ENCODE measurements around the gene TPO.

The TPO gene

DNA sequence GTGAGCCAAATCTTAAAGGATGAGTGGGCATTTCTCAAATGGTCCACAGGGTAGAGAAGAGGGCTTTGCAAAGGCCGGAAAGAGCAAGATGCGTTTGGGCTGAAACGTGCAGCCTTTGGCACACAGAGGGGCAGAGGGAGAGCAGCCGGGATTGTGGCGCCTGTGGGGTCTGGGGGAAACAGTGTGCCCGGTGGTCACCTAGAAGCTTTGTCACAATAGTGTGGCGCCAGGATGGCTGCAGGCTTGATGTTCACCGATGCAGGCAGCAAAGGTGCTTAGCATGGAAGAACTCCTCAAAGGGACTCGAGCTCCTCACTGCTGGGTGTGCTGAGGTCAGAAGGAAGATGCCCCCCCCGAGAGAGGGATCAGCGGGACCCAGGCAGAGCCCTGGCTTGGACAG, 23.8 kb downstream of the TPO start:
- H3K27me3 Mint-ChIP-seq, result no peaks in the 10 kb centered on the region
- ATAC-seq (replicated peaks; ENCODE audit: extremely low read depth, poor library complexity, severe bottlenecking) (no peak), DNase-seq (ENCODE audit: low spot score in 2 of 2) (no peak)
- no peak overlapping the region for H3K27ac Mint-ChIP-seq (ENCODE audit: low read depth)
- no peaks in the 10 kb centered on the region for H3K36me3 Mint-ChIP-seq (ENCODE audit: insufficient read depth)
- no peaks in the 10 kb centered on the region for H3K9me3 Mint-ChIP-seq
- no peak overlapping the region for H3K4me3 Mint-ChIP-seq
- H3K4me1 Mint-ChIP-seq, result no peaks in the 10 kb centered on the region

DNA sequence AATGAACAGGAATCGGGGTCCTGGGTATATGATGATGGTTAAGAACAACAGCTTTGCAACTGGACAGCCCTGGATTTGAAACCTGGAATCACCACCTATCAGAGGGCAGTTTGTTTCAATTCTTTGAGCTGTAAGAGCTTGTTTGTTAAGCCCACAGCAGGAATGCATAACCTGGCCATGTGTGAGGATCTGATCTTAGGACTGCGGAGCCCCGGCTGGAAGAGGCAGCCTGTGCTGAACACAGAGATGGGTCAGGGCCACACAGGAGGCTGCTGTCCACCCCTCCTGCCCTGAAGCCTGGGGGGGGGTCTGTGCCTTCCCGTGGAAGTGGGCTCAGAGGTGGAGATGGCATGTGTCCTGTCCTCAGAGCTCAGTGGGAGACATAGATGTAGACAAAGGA, 24.3 kb downstream of the TPO start:
- Mint-ChIP-seq H3K36me3 (ENCODE audit: insufficient read depth) (no peaks in the 10 kb centered on the region), H3K4me3 (no peak overlapping the region), H3K9me3 (no peaks in the 10 kb centered on the region), H3K27ac (ENCODE audit: low read depth) (no peak overlapping the region), H3K27me3 (no peaks in the 10 kb centered on the region), H3K4me1 (no peaks in the 10 kb centered on the region)
- ATAC-seq (replicated peaks; ENCODE audit: extremely low read depth, poor library complexity, severe bottlenecking) (no peak), DNase-seq (ENCODE audit: low spot score in 2 of 2) (no peak)

DNA sequence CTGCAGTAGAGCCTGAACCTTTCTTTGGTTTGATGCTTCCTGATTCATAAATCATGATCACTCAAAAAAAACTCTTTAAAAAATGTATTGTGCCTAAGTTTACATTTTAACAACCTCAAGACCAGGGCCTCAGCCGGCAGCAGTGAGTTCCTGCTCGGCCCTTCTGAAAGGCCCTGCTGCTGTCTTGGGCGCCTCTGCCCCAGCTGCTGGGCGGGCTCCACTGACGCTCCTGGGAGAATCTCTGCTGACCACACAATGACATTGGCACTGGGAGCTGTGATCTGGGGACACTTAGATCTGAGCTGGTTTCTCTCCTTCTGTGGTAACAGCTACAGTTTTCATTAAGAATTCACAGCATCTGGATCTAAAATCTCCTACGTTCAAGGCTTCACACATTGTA, 25.7 kb downstream of the TPO start:
- no peaks in the 10 kb centered on the region for H3K4me1 Mint-ChIP-seq
- H3K27me3 Mint-ChIP-seq, result no peaks in the 10 kb centered on the region
- no peak overlapping the region for H3K4me3 Mint-ChIP-seq
- DNase-seq (ENCODE audit: low spot score in 2 of 2) (no peak), ATAC-seq (replicated peaks; ENCODE audit: extremely low read depth, poor library complexity, severe bottlenecking) (no peak)
- no peaks in the 10 kb centered on the region for H3K9me3 Mint-ChIP-seq
- no peaks in the 10 kb centered on the region for H3K36me3 Mint-ChIP-seq (ENCODE audit: insufficient read depth)
- H3K27ac Mint-ChIP-seq (ENCODE audit: low read depth), result no peak overlapping the region

DNA sequence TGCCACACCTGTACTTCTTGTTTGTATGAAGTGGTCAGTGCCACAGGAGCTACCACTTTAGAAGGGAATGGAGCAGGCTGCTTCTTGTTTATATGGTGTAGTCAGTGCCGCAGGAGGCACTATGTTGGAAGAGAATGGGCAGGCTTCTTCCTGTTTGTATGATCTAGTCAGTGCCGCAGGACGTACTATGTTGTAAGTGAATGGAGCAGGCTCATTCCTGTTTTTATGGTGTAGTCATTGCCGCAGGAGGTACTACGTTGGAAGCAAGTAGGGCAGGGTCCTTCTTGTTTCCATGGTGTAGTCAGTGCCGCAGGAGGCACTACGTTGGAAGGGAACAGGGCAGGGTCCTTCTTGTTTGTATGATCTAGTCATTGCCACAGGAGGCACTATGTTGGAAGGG, 27.3 kb downstream of the TPO start:
- H3K4me3 Mint-ChIP-seq, result no peak overlapping the region
- no peak for ATAC-seq (replicated peaks; ENCODE audit: extremely low read depth, poor library complexity, severe bottlenecking)
- no peaks in the 10 kb centered on the region for H3K4me1 Mint-ChIP-seq
- no peaks in the 10 kb centered on the region for H3K27me3 Mint-ChIP-seq
- H3K9me3 Mint-ChIP-seq, result no peaks in the 10 kb centered on the region
- H3K27ac Mint-ChIP-seq (ENCODE audit: low read depth), result no peak overlapping the region
- DNase-seq (ENCODE audit: low spot score in 2 of 2), result no peak
- H3K36me3 Mint-ChIP-seq (ENCODE audit: insufficient read depth), result no peaks in the 10 kb centered on the region

DNA sequence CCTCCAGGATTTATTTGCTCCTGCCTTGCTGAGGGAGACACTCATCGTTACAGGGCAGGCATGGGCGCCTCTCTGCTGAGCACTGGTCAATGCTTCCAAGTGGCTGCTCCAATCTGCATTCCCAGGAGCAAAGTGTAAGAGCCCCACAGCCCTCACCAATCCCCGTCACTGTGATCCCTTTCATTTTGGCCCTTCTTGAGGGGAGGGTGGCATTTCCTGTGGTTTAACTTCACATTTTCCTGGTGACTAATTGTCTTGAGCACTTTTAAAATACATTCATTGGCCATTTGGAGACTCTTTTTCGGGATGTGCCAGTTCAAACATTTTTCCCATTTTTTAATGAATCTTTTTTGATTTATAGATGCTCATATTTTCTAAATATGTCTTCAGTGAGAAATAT, 33.0 kb downstream of the TPO start:
- H3K9me3 Mint-ChIP-seq, result no peaks in the 10 kb centered on the region
- H3K27me3 Mint-ChIP-seq, result peaks cover 40% of the 10 kb centered on the region
- H3K4me1 Mint-ChIP-seq, result no peaks in the 10 kb centered on the region
- H3K27ac Mint-ChIP-seq (ENCODE audit: low read depth), result no peak overlapping the region
- H3K4me3 Mint-ChIP-seq, result no peak overlapping the region
- ATAC-seq (replicated peaks; ENCODE audit: extremely low read depth, poor library complexity, severe bottlenecking) (no peak), DNase-seq (ENCODE audit: low spot score in 2 of 2) (no peak)
- no peaks in the 10 kb centered on the region for H3K36me3 Mint-ChIP-seq (ENCODE audit: insufficient read depth)

DNA sequence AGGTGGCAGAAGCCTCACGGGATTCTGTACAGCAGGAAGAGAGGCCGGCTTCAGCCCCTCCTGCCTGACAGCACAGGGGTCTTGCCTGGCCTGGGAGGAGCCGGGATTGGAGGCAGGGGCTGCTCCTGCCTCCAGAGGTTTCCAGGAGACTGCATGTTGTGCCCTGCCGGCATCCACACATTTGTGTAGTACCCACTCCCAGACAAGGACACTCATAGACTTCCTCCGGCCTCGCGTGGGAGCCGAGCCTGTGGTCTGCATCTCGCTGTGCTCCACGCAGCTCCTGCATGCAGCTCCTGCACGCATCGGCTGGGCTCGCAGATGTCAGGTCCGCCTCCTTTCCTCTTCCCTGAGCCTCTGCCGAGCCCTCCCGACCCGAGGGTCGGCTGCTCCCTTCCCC, 34.7 kb downstream of the TPO start:
- no peaks in the 10 kb centered on the region for H3K4me1 Mint-ChIP-seq
- H3K9me3 Mint-ChIP-seq, result no peaks in the 10 kb centered on the region
- DNase-seq (ENCODE audit: low spot score in 2 of 2) (no peak), ATAC-seq (replicated peaks; ENCODE audit: extremely low read depth, poor library complexity, severe bottlenecking) (no peak)
- peaks cover 41% of the 10 kb centered on the region for H3K27me3 Mint-ChIP-seq
- no peak overlapping the region for H3K4me3 Mint-ChIP-seq
- no peak overlapping the region for H3K27ac Mint-ChIP-seq (ENCODE audit: low read depth)
- H3K36me3 Mint-ChIP-seq (ENCODE audit: insufficient read depth), result no peaks in the 10 kb centered on the region

DNA sequence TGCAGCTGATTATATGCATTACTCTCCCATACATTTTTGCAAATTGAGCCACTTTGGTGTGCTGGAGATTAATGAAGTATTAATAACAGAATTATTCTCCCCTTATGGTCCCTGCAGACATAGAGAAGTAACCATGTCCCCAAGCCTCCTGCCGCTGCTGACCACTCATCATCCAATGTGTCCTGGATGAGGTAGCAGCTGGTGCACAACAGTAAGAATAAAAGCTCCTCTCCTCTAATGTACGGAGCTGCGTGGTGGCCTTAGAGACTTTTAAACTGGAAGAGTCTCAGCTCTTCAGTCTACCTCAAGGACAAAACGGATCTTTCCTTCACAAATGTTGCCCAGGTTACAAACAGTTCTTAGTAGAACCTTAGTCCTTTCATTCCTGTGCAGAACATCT, 37.7 kb downstream of the TPO start:
- no peaks in the 10 kb centered on the region for H3K4me1 Mint-ChIP-seq
- no peak overlapping the region for H3K27ac Mint-ChIP-seq (ENCODE audit: low read depth)
- DNase-seq (ENCODE audit: low spot score in 2 of 2), result no peak
- ATAC-seq (replicated peaks; ENCODE audit: extremely low read depth, poor library complexity, severe bottlenecking), result no peak
- no peaks in the 10 kb centered on the region for H3K9me3 Mint-ChIP-seq
- no peak overlapping the region for H3K4me3 Mint-ChIP-seq
- peaks cover 41% of the 10 kb centered on the region for H3K27me3 Mint-ChIP-seq
- H3K36me3 Mint-ChIP-seq (ENCODE audit: insufficient read depth), result no peaks in the 10 kb centered on the region

DNA sequence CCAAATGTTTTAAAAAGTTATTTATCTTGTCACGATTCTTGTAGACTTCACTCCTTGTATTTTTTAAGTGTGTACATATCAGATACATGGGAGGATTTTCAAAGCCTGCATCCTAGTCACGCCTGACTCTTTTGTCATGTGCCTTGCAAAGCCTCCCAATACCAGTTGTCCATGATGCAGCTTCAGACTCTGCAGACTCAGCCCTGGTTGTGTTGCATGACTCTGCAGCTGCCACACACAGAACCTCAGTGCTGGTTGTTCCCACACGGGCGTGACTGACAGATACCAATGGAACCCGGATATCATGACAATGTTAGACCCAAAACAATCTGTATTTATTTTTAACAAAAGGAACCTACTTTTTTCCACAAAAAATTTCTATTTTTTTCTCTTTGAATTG, 38.2 kb downstream of the TPO start:
- H3K9me3 Mint-ChIP-seq, result no peaks in the 10 kb centered on the region
- ATAC-seq (replicated peaks; ENCODE audit: extremely low read depth, poor library complexity, severe bottlenecking), result no peak
- no peaks in the 10 kb centered on the region for H3K36me3 Mint-ChIP-seq (ENCODE audit: insufficient read depth)
- H3K4me3 Mint-ChIP-seq, result no peak overlapping the region
- no peaks in the 10 kb centered on the region for H3K4me1 Mint-ChIP-seq
- no peak for DNase-seq (ENCODE audit: low spot score in 2 of 2)
- H3K27ac Mint-ChIP-seq (ENCODE audit: low read depth), result no peak overlapping the region
- H3K27me3 Mint-ChIP-seq, result peaks cover 41% of the 10 kb centered on the region

DNA sequence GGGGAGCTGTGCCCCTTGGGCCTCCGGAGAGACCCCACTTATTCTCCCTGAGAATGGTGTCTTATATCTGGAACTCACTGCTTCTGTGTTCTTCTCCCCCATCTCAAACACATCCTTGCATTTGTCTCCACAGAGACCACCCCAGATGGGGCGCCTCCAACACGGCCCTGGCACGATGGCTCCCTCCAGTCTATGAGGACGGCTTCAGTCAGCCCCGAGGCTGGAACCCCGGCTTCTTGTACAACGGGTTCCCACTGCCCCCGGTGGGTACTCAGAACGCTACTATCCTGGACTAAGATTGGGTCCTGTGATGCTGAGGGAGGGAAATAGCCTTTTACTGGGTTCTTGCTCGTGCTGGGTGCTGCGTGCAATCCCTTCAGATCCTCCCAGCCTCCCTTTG, 40.3 kb downstream of the TPO start:
- Mint-ChIP-seq H3K4me3 (no peak overlapping the region), H3K9me3 (no peaks in the 10 kb centered on the region), H3K4me1 (no peaks in the 10 kb centered on the region), H3K36me3 (ENCODE audit: insufficient read depth) (no peaks in the 10 kb centered on the region), H3K27me3 (peaks cover 22% of the 10 kb centered on the region), H3K27ac (ENCODE audit: low read depth) (no peak overlapping the region)
- DNase-seq (ENCODE audit: low spot score in 2 of 2) (no peak), ATAC-seq (replicated peaks; ENCODE audit: extremely low read depth, poor library complexity, severe bottlenecking) (no peak)

DNA sequence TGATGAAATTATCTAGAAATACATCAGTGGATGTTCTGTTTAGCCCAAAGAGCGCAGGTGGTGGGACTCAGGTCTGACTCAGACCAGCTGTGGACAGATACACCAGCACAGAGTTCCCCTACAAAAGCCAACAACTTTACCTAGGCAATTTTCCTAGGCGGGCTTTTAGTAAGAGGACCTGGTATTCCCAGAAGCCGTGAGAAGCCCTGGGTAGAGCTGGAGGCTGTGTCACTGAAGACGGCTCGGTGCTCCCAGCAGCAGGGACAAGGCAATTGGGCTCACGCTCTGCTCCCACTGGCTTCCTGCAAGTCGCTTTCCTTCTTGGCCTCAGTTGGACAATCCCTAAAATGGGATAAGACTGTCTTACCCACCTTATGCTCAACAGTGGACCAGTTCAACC, 41.1 kb downstream of the TPO start:
- H3K9me3 Mint-ChIP-seq, result no peaks in the 10 kb centered on the region
- H3K36me3 Mint-ChIP-seq (ENCODE audit: insufficient read depth), result no peaks in the 10 kb centered on the region
- H3K4me1 Mint-ChIP-seq, result no peaks in the 10 kb centered on the region
- ATAC-seq (replicated peaks; ENCODE audit: extremely low read depth, poor library complexity, severe bottlenecking), result no peak
- no peak for DNase-seq (ENCODE audit: low spot score in 2 of 2)
- H3K27me3 Mint-ChIP-seq, result peaks cover 14% of the 10 kb centered on the region
- no peak overlapping the region for H3K4me3 Mint-ChIP-seq
- no peak overlapping the region for H3K27ac Mint-ChIP-seq (ENCODE audit: low read depth)

DNA sequence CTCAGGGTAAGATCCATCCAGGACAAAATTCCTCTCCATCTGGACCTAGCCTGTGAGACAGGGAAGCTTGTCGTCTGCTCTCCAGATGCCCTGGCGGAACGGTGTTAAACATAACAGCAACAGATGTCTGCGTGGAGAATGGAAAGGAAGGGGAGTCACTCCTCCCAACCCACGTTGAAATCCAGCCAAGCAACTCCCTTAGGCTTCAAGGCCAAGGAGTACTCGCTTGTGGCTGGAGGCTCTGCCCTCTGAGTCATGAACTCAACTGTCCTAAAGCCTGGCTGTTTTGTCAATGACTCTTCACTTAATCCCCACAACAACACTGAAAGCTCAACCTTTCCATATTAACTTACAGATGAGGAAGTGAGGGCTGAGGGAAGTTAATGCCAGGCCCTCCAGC, 42.2 kb downstream of the TPO start:
- no peak overlapping the region for H3K27ac Mint-ChIP-seq (ENCODE audit: low read depth)
- no peaks in the 10 kb centered on the region for H3K4me1 Mint-ChIP-seq
- ATAC-seq (replicated peaks; ENCODE audit: extremely low read depth, poor library complexity, severe bottlenecking) (no peak), DNase-seq (ENCODE audit: low spot score in 2 of 2) (no peak)
- H3K36me3 Mint-ChIP-seq (ENCODE audit: insufficient read depth), result no peaks in the 10 kb centered on the region
- H3K9me3 Mint-ChIP-seq, result no peaks in the 10 kb centered on the region
- peaks cover 13% of the 10 kb centered on the region for H3K27me3 Mint-ChIP-seq
- H3K4me3 Mint-ChIP-seq, result no peak overlapping the region

DNA sequence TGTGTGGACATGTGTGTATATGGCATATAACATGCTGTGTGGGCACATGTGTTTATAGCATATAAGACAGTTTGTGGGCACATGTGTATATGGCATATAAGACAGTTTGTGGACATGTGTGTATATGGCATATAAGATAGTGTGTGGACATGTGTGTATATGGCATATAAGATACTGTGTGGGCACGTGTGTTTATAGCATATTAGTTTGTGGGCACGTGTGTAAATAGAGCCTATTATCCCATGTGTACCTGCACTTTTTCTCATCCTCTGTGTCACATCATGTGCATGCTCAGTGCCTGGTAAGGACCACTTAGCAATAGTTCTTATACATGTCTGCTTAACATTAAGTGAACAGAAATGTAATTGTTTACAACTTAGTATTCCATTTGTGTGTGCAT, 45.2 kb downstream of the TPO start:
- no peak for DNase-seq (ENCODE audit: low spot score in 2 of 2)
- Mint-ChIP-seq H3K27ac (ENCODE audit: low read depth) (no peak overlapping the region), H3K27me3 (peaks cover 10% of the 10 kb centered on the region), H3K36me3 (ENCODE audit: insufficient read depth) (no peaks in the 10 kb centered on the region), H3K4me1 (no peaks in the 10 kb centered on the region), H3K4me3 (no peak overlapping the region), H3K9me3 (no peaks in the 10 kb centered on the region)
- no peak for ATAC-seq (replicated peaks; ENCODE audit: extremely low read depth, poor library complexity, severe bottlenecking)

DNA sequence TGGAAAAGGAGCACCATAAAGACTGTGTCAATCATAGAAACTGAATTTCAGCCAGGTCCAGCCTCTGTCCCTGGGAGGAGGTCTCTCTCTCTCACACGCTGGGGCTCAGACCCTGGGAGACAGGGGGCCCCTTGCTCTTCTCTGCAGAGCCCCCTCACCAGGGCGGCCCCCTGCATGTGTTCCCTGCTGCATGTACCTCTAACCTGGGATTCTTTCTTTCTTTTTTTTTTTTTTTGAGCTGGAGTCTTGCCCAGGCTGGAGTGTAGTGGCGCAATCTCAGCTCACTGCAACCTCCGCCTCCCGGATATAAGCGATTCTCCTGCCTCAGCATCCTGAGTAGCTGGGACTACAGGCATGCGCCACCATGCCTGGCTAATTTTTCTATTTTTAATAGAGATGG, 46.5 kb downstream of the TPO start:
- DNase-seq (ENCODE audit: low spot score in 2 of 2) (no peak), ATAC-seq (replicated peaks; ENCODE audit: extremely low read depth, poor library complexity, severe bottlenecking) (no peak)
- no peak overlapping the region for H3K27ac Mint-ChIP-seq (ENCODE audit: low read depth)
- no peak overlapping the region for H3K4me3 Mint-ChIP-seq
- H3K36me3 Mint-ChIP-seq (ENCODE audit: insufficient read depth), result no peaks in the 10 kb centered on the region
- H3K9me3 Mint-ChIP-seq, result no peaks in the 10 kb centered on the region
- H3K27me3 Mint-ChIP-seq, result peaks cover 10% of the 10 kb centered on the region
- H3K4me1 Mint-ChIP-seq, result no peaks in the 10 kb centered on the region

DNA sequence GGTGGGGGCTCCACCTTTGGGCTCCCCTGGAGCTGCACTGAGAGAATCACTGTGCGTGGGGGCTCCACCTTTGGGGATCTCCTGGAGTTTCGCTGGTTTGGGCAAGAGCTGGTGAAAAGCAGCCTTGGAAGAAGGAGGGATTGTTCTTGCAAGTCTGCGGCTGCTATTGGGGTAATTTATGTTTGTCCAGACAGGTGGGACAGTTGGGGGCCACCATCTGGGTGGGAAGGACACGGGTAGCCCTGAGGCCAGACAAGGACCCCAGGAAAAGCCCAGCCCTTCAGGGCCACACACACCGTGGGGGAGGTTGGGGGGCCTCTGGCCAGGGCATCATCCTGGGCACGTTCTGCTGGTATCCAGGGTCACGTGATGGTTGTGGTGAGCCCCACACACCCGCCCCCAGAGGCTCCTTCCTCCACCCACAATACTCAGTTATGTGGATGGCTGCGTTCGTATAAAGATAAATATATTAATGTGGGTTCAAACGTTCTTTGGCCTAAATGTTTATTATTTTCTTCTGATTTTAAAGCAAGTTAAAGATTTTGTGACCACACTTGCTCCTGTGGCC, 47.7 kb downstream of the TPO start:
- Mint-ChIP-seq H3K4me1 (no peaks in the 10 kb centered on the region), H3K27me3 (peaks cover 10% of the 10 kb centered on the region), H3K27ac (ENCODE audit: low read depth) (no peak overlapping the region), H3K4me3 (no peak overlapping the region), H3K9me3 (no peaks in the 10 kb centered on the region), H3K36me3 (ENCODE audit: insufficient read depth) (no peaks in the 10 kb centered on the region)
- no peak for ATAC-seq (replicated peaks; ENCODE audit: extremely low read depth, poor library complexity, severe bottlenecking)
- no peak for DNase-seq (ENCODE audit: low spot score in 2 of 2)

All from central memory CD8-positive, alpha-beta T cell (primary cell).